GM06990 (cell line): ENCODE measurements around the gene FBN1.

Experiments used
- DNase-seq: peaks from one replicate; pipeline ENCODE4 v3.0.0-alpha.2; 2011; ENCODE audit not compliant: insufficient read length; ENCODE audit errors: extremely low read depth
- H3K27me3 ChIP-seq: replicated peaks from 2 replicates; pipeline ENCODE4 v1.6.0; 2011; ENCODE audit warnings: low read length; ENCODE audit not compliant: control insufficient read depth, insufficient read depth
- H3K36me3 ChIP-seq: 2 replicates; pipeline ENCODE4 v1.5.1; 2011; ENCODE audit warnings: low read length; ENCODE audit not compliant: control insufficient read depth, insufficient read depth
- H3K4me3 ChIP-seq: replicated peaks from 2 replicates; pipeline ENCODE4 v1.5.1; 2011; ENCODE audit warnings: low read depth, mild to moderate bottlenecking, control low read depth, low read length
- CTCF ChIP-seq: IDR thresholded peaks from 2 replicates; pipeline ENCODE4 v1.5.1; 2011; ENCODE audit warnings: low read length, control low read depth, mild to moderate bottlenecking, inconsistent platforms; ENCODE audit not compliant: insufficient read depth, poor library complexity, severe bottlenecking

The FBN1 gene

GRCh38 chr15:48463366-48463880, 182.1 kb downstream of the FBN1 start:
- Histone ChIP-seq H3K4me3 (no peak overlapping the region), H3K27me3 (no peaks in the 10 kb centered on the region), H3K36me3 (no peaks in the 10 kb centered on the region; the same call in 1 of the 2 replicates)
- no peak for DNase-seq
- TF ChIP-seq CTCF: no peak

- Histone ChIP-seq H3K36me3 (no peaks in the 10 kb centered on the region; the same call in 1 of the 2 replicates), H3K27me3 (no peaks in the 10 kb centered on the region), H3K4me3 (no peak overlapping the region)
- DNase-seq: no peak
- no peak for TF ChIP-seq CTCF
These were observed 182.8 kb downstream of the FBN1 start for GRCh38 chr15:48462688-48463087.

- no peak for DNase-seq
- TF ChIP-seq CTCF: no peak
- no peaks in the 10 kb centered on the region; the same call in none of the 2 replicates for H3K36me3 ChIP-seq
- H3K4me3 ChIP-seq: no peak overlapping the region
- H3K27me3 ChIP-seq: no peaks in the 10 kb centered on the region
These were observed 185.7 kb downstream of the FBN1 start for GRCh38 chr15:48459571-48460442.

- no peak for DNase-seq
- H3K36me3 ChIP-seq: no peaks in the 10 kb centered on the region; the same call in none of the 2 replicates
- no peaks in the 10 kb centered on the region for H3K27me3 ChIP-seq
- H3K4me3 ChIP-seq: no peak overlapping the region
- TF ChIP-seq CTCF: no peak
These were observed 186.6 kb downstream of the FBN1 start for GRCh38 chr15:48458876-48459275.

GRCh38 chr15:48456134-48456533, 189.4 kb downstream of the FBN1 start:
- no peak for DNase-seq
- TF ChIP-seq CTCF: no peak
- Histone ChIP-seq H3K27me3 (no peaks in the 10 kb centered on the region), H3K4me3 (no peak overlapping the region), H3K36me3 (no peaks in the 10 kb centered on the region; the same call in none of the 2 replicates)
